T-helper 1 cell treated with Interleukin-12 subunit alpha and Interleukin-12 subunit beta and Interleukin-4 antibody, amounts not matched to agents 30 ng/mL and 1 ng/mL, for 36 hours (primary cell): ENCODE results near the gene PTPN6. TPM values are rescaled to one million over a fixed set of nuclear protein-coding genes. Genes with fewer than 3 reads are reported as not detected.
"Not testable (repeated sequence)": the region's sequence is repeated elsewhere in the genome, so short reads cannot be mapped to it uniquely, and the experiment has no call there.

ENCODE experiments used
- intact Hi-C: fragments of 100-400 bp; cut with micrococcal nuclease; formaldehyde crosslinking; loops from one replicate; pipeline ENCODE4 v1.15.1; 2024
- total RNA-seq: library from RNA; stranded (reverse); gene quantifications from 2 replicates; pipeline ENCODE4 v1.2.3, GENCODE V29; 2022

PTPN6 gene
- 189 and 193 TPM in 2 replicates for total RNA-seq

GRCh38 chr12:6950811-6951540, at the start of gene PTPN6:
Gene PTPN6, plus strand, starts transcription at chr12:6951356. Its CDS starts 157 bp downstream, at chr12:6951513.
- intact Hi-C loops = loop anchor here (1.0 kb wide), 1 partner anchor 14 kb away; no protein-coding TSS in a partner anchor

GRCh38 chr12:6902448-6902847, 48.7 kb upstream of the PTPN6 start:
- intact Hi-C loops = no loop called here

- intact Hi-C loops = loop anchor here (1.0 to 2.0 kb wide), 10 partner anchors 11 to 1339 kb away; partner anchors contain the start of genes COPS7A, EMG1, ENO2 and LPCAT3
Observed at GRCh38 chr12:6903722-6904121, 47.4 kb upstream of the PTPN6 start.

GRCh38 chr12:6904280-6905276, 46.6 kb upstream of the PTPN6 start, which contains the start of gene LRRC23:
Gene LRRC23, plus strand, starts transcription at chr12:6904822. Its CDS starts 812 bp downstream, at chr12:6905634.
- intact Hi-C loops = loop anchor here (1.0 to 2.0 kb wide), 10 partner anchors 10 to 1338 kb away; partner anchors contain the start of genes COPS7A, EMG1, ENO2 and LPCAT3

- intact Hi-C loops = loop anchor here (2.0 kb wide), 1 partner anchor 1337 kb away; no protein-coding TSS in a partner anchor
Observed at GRCh38 chr12:6905414-6906040, 45.6 kb upstream of the PTPN6 start.

- intact Hi-C loops = not testable (repeated sequence)
Observed at GRCh38 chr12:6908141-6908540, 43.0 kb upstream of the PTPN6 start.

GRCh38 chr12:6909421-6910145, 41.6 kb upstream of the PTPN6 start:
- intact Hi-C loops = no loop called here

- intact Hi-C loops = no loop called here
Observed at GRCh38 chr12:6912164-6912935, 38.8 kb upstream of the PTPN6 start.

GRCh38 chr12:6914246-6914946, 36.8 kb upstream of the PTPN6 start, which contains the start of gene ENO2:
Gene ENO2, plus strand, starts transcription at chr12:6914580. Its CDS starts 1,253 bp downstream, at chr12:6915833.
- intact Hi-C loops = loop anchor here (1.0 to 2.0 kb wide), 5 partner anchors 10 to 62 kb away; partner anchors contain the start of genes LRRC23, SPSB2 and USP5

GRCh38 chr12:6914947-6915788, 36.0 kb upstream of the PTPN6 start:
- intact Hi-C loops = loop anchor here (1.0 to 2.0 kb wide), 5 partner anchors 9 to 63 kb away; partner anchors contain the start of genes LRRC23, SPSB2 and USP5

GRCh38 chr12:6915789-6916285, 35.3 kb upstream of the PTPN6 start:
- intact Hi-C loops = loop anchor here (2.0 kb wide), 1 partner anchor 43 kb away; the partner anchor contains the start of gene SPSB2

- intact Hi-C loops = no loop called here
Observed at GRCh38 chr12:6916426-6917200, 34.5 kb upstream of the PTPN6 start.

- intact Hi-C loops = no loop called here
Observed at GRCh38 chr12:6917491-6918231, 33.5 kb upstream of the PTPN6 start.

GRCh38 chr12:6919588-6919987, 31.6 kb upstream of the PTPN6 start:
- intact Hi-C loops = no loop called here

GRCh38 chr12:6921539-6921938, 29.6 kb upstream of the PTPN6 start:
- intact Hi-C loops = no loop called here
